ENCODE data around the gene SERPINB12. TPM values are rescaled to one million over a fixed set of nuclear protein-coding genes. Genes with fewer than 3 reads are reported as not detected.
A peak's percentile ranks its signal among the peaks of the same experiment; 100 is the strongest.

The SERPINB12 gene
- total and polyA plus RNA-seq, 10 of the 15 experiments (the other 5 are each of a cell fraction or from before 2014, with no cell fraction given), result not detected

- in situ Hi-C loops (cut with MboI) (no loop called here), intact Hi-C loops (cut with micrococcal nuclease; ENCODE audit: unreplicated experiment) (no loop called here)
- Histone ChIP-seq H3K36me3 (ENCODE audit: control insufficient read depth in 2 of 2, insufficient read depth in 2 of 2, low read length in 1 of 2) (no peaks in the 10 kb centered on the region), H3K4me3 (no peak overlapping the region), H3K9me3 (replicated peaks; ENCODE audit: control insufficient read depth, insufficient read depth, low read length) (no peaks in the 10 kb centered on the region), H3K27me3 (replicated peaks in 1 of 2; ENCODE audit: control insufficient read depth in 2 of 2, insufficient read depth in 2 of 2, low read length in 1 of 2) (no peaks in the 10 kb centered on the region; a peak in 1 of 4 replicates), H3K79me2 (ENCODE audit: control insufficient read depth, insufficient read depth, low read length) (no peaks in the 10 kb centered on the region), H3K27ac (ENCODE audit: control insufficient read depth, insufficient read depth) (no peak overlapping the region), H3K9ac (ENCODE audit: control insufficient read depth, insufficient read depth, low read length) (no peak overlapping the region), H4K20me1 (ENCODE audit: control insufficient read depth, insufficient read depth) (no peaks in the 10 kb centered on the region), H2AFZ (ENCODE audit: control insufficient read depth, low read depth, low read length) (no peak overlapping the region), H3K4me2 (ENCODE audit: control insufficient read depth, insufficient read depth) (no peak overlapping the region), H3K4me1 (ENCODE audit: control insufficient read depth, insufficient read depth, low read length) (peaks cover 10% of the 10 kb centered on the region)
- ChIA-PET POLR2A (no interaction called here), CTCF (interaction anchor here (0.8 to 5.7 kb wide), 3 partner anchors 18 to 41 kb away, joined by 3 to 26 read pairs (median 20); no protein-coding TSS in a partner anchor), RAD21 (ENCODE audit: unreplicated experiment) (no interaction called here), SMC1A (ENCODE audit: uncharacterized antibody, unreplicated experiment) (interaction anchor here (0.9 to 2.2 kb wide), 5 partner anchors 10 to 42 kb away, joined by 3 to 10 read pairs (median 3); no protein-coding TSS in a partner anchor)
- TF ChIP-seq ZNF622 (IDR thresholded peaks at IDR 0.05), result no peak
- peak; percentile 25; the same call in 1 of the 2 replicates for TF ChIP-seq RAD21 (IDR thresholded peaks at IDR 0.05; ENCODE audit: insufficient read depth, low read depth, low read length)
- no peak for TF ChIP-seq EGR1 (IDR thresholded peaks at IDR 0.05; ENCODE audit: borderline replicate concordance in 1 of 2, low read depth in 2 of 2, low read length in 2 of 2)
- TF ChIP-seq ZBED1 (IDR thresholded peaks at IDR 0.05; ENCODE audit: borderline replicate concordance), result no peak
- no peak for TF ChIP-seq FOS (IDR thresholded peaks at IDR 0.05; ENCODE audit: borderline replicate concordance, extremely low read depth, insufficient read length)
- TF ChIP-seq SREBF2 (IDR thresholded peaks at IDR 0.05; ENCODE audit: low read length), result no peak
- no peak for TF ChIP-seq RB1 (IDR thresholded peaks at IDR 0.05; ENCODE audit: borderline replicate concordance)
- peak; percentile 35 for TF ChIP-seq JUNB (IDR thresholded peaks at IDR 0.05)
- no peak for TF ChIP-seq GABPA (IDR thresholded peaks at IDR 0.05; ENCODE audit: low read depth)
- TF ChIP-seq, protein P1, sequence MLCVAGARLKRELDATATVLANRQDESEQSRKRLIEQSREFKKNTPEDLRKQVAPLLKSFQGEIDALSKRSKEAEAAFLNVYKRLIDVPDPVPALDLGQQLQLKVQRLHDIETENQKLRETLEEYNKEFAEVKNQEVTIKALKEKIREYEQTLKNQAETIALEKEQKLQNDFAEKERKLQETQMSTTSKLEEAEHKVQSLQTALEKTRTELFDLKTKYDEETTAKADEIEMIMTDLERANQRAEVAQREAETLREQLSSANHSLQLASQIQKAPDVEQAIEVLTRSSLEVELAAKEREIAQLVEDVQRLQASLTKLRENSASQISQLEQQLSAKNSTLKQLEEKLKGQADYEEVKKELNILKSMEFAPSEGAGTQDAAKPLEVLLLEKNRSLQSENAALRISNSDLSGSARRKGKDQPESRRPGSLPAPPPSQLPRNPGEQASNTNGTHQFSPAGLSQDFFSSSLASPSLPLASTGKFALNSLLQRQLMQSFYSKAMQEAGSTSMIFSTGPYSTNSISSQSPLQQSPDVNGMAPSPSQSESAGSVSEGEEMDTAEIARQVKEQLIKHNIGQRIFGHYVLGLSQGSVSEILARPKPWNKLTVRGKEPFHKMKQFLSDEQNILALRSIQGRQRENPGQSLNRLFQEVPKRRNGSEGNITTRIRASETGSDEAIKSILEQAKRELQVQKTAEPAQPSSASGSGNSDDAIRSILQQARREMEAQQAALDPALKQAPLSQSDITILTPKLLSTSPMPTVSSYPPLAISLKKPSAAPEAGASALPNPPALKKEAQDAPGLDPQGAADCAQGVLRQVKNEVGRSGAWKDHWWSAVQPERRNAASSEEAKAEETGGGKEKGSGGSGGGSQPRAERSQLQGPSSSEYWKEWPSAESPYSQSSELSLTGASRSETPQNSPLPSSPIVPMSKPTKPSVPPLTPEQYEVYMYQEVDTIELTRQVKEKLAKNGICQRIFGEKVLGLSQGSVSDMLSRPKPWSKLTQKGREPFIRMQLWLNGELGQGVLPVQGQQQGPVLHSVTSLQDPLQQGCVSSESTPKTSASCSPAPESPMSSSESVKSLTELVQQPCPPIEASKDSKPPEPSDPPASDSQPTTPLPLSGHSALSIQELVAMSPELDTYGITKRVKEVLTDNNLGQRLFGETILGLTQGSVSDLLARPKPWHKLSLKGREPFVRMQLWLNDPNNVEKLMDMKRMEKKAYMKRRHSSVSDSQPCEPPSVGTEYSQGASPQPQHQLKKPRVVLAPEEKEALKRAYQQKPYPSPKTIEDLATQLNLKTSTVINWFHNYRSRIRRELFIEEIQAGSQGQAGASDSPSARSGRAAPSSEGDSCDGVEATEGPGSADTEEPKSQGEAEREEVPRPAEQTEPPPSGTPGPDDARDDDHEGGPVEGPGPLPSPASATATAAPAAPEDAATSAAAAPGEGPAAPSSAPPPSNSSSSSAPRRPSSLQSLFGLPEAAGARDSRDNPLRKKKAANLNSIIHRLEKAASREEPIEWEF (IDR thresholded peaks at IDR 0.05; ENCODE audit: insufficient replicate concordance, low read depth, low read length), result no peak
- TF ChIP-seq ZSCAN29 (IDR thresholded peaks at IDR 0.05), result no peak
- TF ChIP-seq ATF3 (IDR thresholded peaks at IDR 0.05; ENCODE audit: borderline replicate concordance, extremely low read depth, low read depth, low read length), result no peak
- no peak for TF ChIP-seq EED (IDR thresholded peaks at IDR 0.05; ENCODE audit: low read depth)
- no TSS peak for BruUV-seq (replicated peaks)
- DNase-seq (ENCODE audit: low read depth, low spot score) (no peak), ATAC-seq (0 out of 3 replicates have a peak, but pooled peaks have one; percentile 41), FAIRE-seq (no peak)
- WGBS (ENCODE audit: insufficient coverage, insufficient replicate concordance, low lambda C conversion rate, missing lambda C conversion rate), result 43% methylated on average over 9 of the region's 9 CpGs
These were observed 17.7 kb downstream of the SERPINB12 start for GRCh38 chr18:63559567-63560491.

All from GM12878 (cell line).